Neural cell (in vitro differentiated cells): Measurements from ENCODE around the gene PUM1. TPM values are rescaled to one million over a fixed set of nuclear protein-coding genes. Genes with fewer than 3 reads are reported as not detected.
"Not testable (repeated sequence)": the region's sequence is repeated elsewhere in the genome, so short reads cannot be mapped to it uniquely, and the experiment has no call there.

Experiments
- H2AFZ ChIP-seq: fragments of 200-600, 300-800 bp; sonication (generic), shearing (Covaris generic); 2 replicates; pipeline ENCODE4 v1.6.0; 2014; ENCODE audit warnings: low read depth, mild to moderate bottlenecking, antibody characterized with exemption, low read length, moderate library complexity
- H3F3A ChIP-seq: fragments of 200-600 bp; shearing (Covaris generic); 2 replicates; pipeline ENCODE4 v1.6.1; 2016; ENCODE audit warnings: mild to moderate bottlenecking, moderate library complexity, mixed read lengths, antibody characterized with exemption, low read length; ENCODE audit not compliant: insufficient read depth, poor library complexity, severe bottlenecking
- H3K27ac ChIP-seq: fragments of 200-600, 300-800 bp; sonication (generic), shearing (Covaris generic); 2 replicates; pipeline ENCODE4 v1.5.1; 2014; ENCODE audit warnings: mild to moderate bottlenecking, low read length, moderate library complexity
- H3K27me3 ChIP-seq: fragments of 300-800, 200-600 bp; sonication (generic), shearing (Covaris generic); 2 replicates; pipeline ENCODE4 v1.6.0; 2014; ENCODE audit warnings: mild to moderate bottlenecking, low read depth, low read length, moderate library complexity; ENCODE audit not compliant: insufficient read depth
- H3K36me3 ChIP-seq: fragments of 300-800, 200-600 bp; sonication (generic), shearing (Covaris generic); 2 replicates; pipeline ENCODE4 v1.5.1; 2014; ENCODE audit warnings: mild to moderate bottlenecking, antibody characterized with exemption, low read length, moderate library complexity; ENCODE audit not compliant: insufficient read depth
- H3K4me2 ChIP-seq: fragments of 300-800, 200-600 bp; sonication (generic), shearing (Covaris generic); 2 replicates; pipeline ENCODE4 v1.6.0; 2014; ENCODE audit warnings: mild to moderate bottlenecking, low read length
- H3K4me3 ChIP-seq: fragments of 300-800, 200-600 bp; sonication (generic), shearing (Covaris generic); 2 replicates; pipeline ENCODE4 v1.5.1; 2014; ENCODE audit warnings: mild to moderate bottlenecking, low read length, moderate library complexity
- H3K79me2 ChIP-seq: fragments of 200-600 bp; shearing (Covaris generic); replicated peaks from 2 replicates; pipeline ENCODE4 v1.6.0; 2014; ENCODE audit warnings: mild to moderate bottlenecking, low read length, moderate library complexity; ENCODE audit not compliant: insufficient read depth
- H3K9ac ChIP-seq: fragments of 300-800, 200-600 bp; sonication (generic), shearing (Covaris generic); 2 replicates; pipeline ENCODE4 v1.6.1; 2016; ENCODE audit warnings: mild to moderate bottlenecking, low read length, mixed read lengths
- H3K9me2 ChIP-seq: fragments of 200-600 bp; shearing (Covaris generic); 2 replicates; pipeline ENCODE4 v1.6.1; 2016; ENCODE audit warnings: mild to moderate bottlenecking, low read length, mixed read lengths; ENCODE audit not compliant: insufficient read depth
- H3K9me3 ChIP-seq: fragments of 200-600, 300-800 bp; sonication (generic), shearing (Covaris generic); 2 replicates; pipeline ENCODE4 v1.6.1; 2016; ENCODE audit warnings: mild to moderate bottlenecking, mixed run types, low read length, moderate library complexity, mixed read lengths
- H4K20me1 ChIP-seq: fragments of 200-600 bp; shearing (Covaris generic); 2 replicates; pipeline ENCODE4 v1.6.1; 2016; ENCODE audit warnings: mild to moderate bottlenecking, mixed run types; ENCODE audit not compliant: insufficient read depth
- CTCF ChIP-seq: fragments of 450-650 bp; IDR thresholded peaks from 2 replicates; pipeline ENCODE4 v1.5.1; 2014; ENCODE audit warnings: antibody characterized with exemption, mild to moderate bottlenecking, moderate library complexity; ENCODE audit not compliant: poor library complexity, severe bottlenecking
- EP300 ChIP-seq: fragments of 450-650 bp; conservative IDR thresholded peaks from 2 replicates; pipeline ENCODE4 v1.6.1; 2014; ENCODE audit warnings: antibody characterized with exemption, mild to moderate bottlenecking, moderate library complexity; ENCODE audit not compliant: poor library complexity, severe bottlenecking
- EZH2 ChIP-seq: fragments of 200-600, 300-800 bp; shearing (Covaris generic), sonication (generic); IDR thresholded peaks from 2 replicates; pipeline ENCODE4 v1.6.1; 2014; ENCODE audit warnings: antibody characterized with exemption, low read length, borderline replicate concordance, mild to moderate bottlenecking; ENCODE audit not compliant: insufficient read depth, poor library complexity, severe bottlenecking
- MXI1 ChIP-seq: fragments of 450-650 bp; conservative IDR thresholded peaks from 2 replicates; pipeline ENCODE4 v1.6.1; 2014; ENCODE audit warnings: antibody characterized with exemption, mild to moderate bottlenecking; ENCODE audit not compliant: poor library complexity, severe bottlenecking
- POLR2AphosphoS5 ChIP-seq: IDR thresholded peaks from 2 replicates; pipeline ENCODE4 v1.6.1; 2012
- RAD21 ChIP-seq: fragments of 450-650 bp; conservative IDR thresholded peaks from 2 replicates; pipeline ENCODE4 v1.6.1; 2014; ENCODE audit warnings: antibody characterized with exemption, mild to moderate bottlenecking, moderate library complexity
- REST ChIP-seq: IDR thresholded peaks from 2 replicates; pipeline ENCODE4 v1.6.1; 2012; ENCODE audit warnings: borderline replicate concordance
- SMC3 ChIP-seq: fragments of 450-650 bp; conservative IDR thresholded peaks from 2 replicates; pipeline ENCODE4 v1.6.1; 2014; ENCODE audit warnings: antibody characterized with exemption, mild to moderate bottlenecking, moderate library complexity; ENCODE audit not compliant: poor library complexity
- TAF1 ChIP-seq: IDR thresholded peaks from 2 replicates; pipeline ENCODE4 v1.6.1; 2012; ENCODE audit warnings: low read depth
- polyA plus RNA-seq: library from polyadenylated mRNA; depleted of rRNA; stranded (reverse); fragments of >200 nt; gene quantifications from 2 replicates; pipeline ENCODE4 v1.2.3, GENCODE V29; 2014

Gene PUM1
- polyA plus RNA-seq, 1 donor from 2014 or later, result 60.8 TPM

GRCh38 chr1:31062867-31063380 is 2.6 kb downstream of the PUM1 start:
- Histone ChIP-seq H4K20me1 (peaks cover 28% of the 10 kb centered on the region), H3K9me2 (no peaks in the 10 kb centered on the region), H3K27ac (no peak overlapping the region), H2AFZ (no peak overlapping the region), H3K79me2 (peaks cover 69% of the 10 kb centered on the region), H3K4me2 (peak overlapping the region; percentile 57), H3K27me3 (no peaks in the 10 kb centered on the region), H3F3A (no peaks in the 10 kb centered on the region), H3K36me3 (no peaks in the 10 kb centered on the region), H3K4me3 (peak overlapping the region; percentile 75), H3K9me3 (no peaks in the 10 kb centered on the region), H3K9ac (peak overlapping the region; percentile 96)
- TF ChIP-seq EP300, result no peak
- no peak for TF ChIP-seq TAF1
- no peak for TF ChIP-seq SMC3
- no peak for TF ChIP-seq CTCF
- TF ChIP-seq REST, result no peak
- TF ChIP-seq RAD21, result no peak
- no peak for TF ChIP-seq MXI1
- TF ChIP-seq POLR2AphosphoS5, result no peak
- no peak for TF ChIP-seq EZH2

- H3K79me2 ChIP-seq, result peaks cover 75% of the 10 kb centered on the region
- not testable (repeated sequence) for H3K9me3 ChIP-seq, H3K9me2 ChIP-seq, H3K27ac ChIP-seq, H3K9ac ChIP-seq, H3K27me3 ChIP-seq, H3F3A ChIP-seq, H3K36me3 ChIP-seq, H2AFZ ChIP-seq
- peaks cover 28% of the 10 kb centered on the region for H4K20me1 ChIP-seq
- peak overlapping the region; percentile 57 for H3K4me2 ChIP-seq
- peak overlapping the region; percentile 75 for H3K4me3 ChIP-seq
Measured at GRCh38 chr1:31062162-31062866, 3.2 kb downstream of the PUM1 start.
